GM23248 (cell line): Measurements from ENCODE around the gene CFAP20DC.

Source experiments
- EZH2 ChIP-seq: fragments of 200-600 bp; sonication (generic); IDR thresholded peaks from 2 replicates; pipeline ENCODE4 v1.6.1; 2018; ENCODE audit warnings: antibody characterized with exemption, mild to moderate bottlenecking; ENCODE audit not compliant: insufficient read depth, poor library complexity, severe bottlenecking
- EZH2phosphoT487 ChIP-seq: fragments of 200-600 bp; sonication (generic); IDR thresholded peaks from 2 replicates; pipeline ENCODE4 v1.6.1; 2018; ENCODE audit warnings: antibody characterized with exemption, moderate library complexity, mild to moderate bottlenecking, low read depth; ENCODE audit not compliant: insufficient read depth

DNA sequence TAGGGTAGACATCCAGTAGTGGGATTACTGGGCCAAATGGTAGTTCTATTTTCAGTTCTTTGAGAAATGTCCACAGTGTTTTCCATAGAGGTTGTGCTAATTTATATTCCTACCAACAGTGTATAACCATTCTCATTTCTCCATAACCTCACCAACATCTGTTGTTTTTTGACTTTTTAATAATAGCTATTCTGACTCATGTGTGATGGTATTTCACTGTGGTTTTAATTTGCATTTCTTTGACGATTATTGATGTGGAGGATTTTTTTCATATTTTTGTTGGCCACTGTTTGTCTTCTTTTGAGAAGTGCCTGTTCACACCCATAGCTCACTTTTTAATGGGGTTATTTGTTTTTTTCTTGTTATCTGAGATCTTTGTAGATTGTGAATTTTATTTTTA, 125.2 kb downstream of the CFAP20DC start:
- TF ChIP-seq EZH2phosphoT487 (no peak), EZH2 (no peak)
